ENCODE measurements around the gene SLC6A3. TPM values are rescaled to one million over a fixed set of nuclear protein-coding genes. Genes with fewer than 3 reads are reported as not detected.

SLC6A3 gene
- total RNA-seq, 5 donors from 2014 or later (not counting 1 experiment from before 2014, with no cell fraction given), result 0.22 TPM; not detected in 4

- ATAC-seq (replicated peaks in 1 of 4) (no peak), DNase-seq (no peak)
- 75% methylated on average over 21 of the region's 22 CpGs for WGBS (ENCODE audit: insufficient coverage)
- H3K36me3 ChIP-seq (ENCODE audit: control insufficient read depth in 2 of 2, extremely low read depth in 1 of 2, insufficient read depth in 1 of 2, low read length in 1 of 2), result no peaks in the 10 kb centered on the region
- no peaks in the 10 kb centered on the region for H3K36me3 Mint-ChIP-seq
- H3K27me3 ChIP-seq (replicated peaks in 1 of 2; ENCODE audit: control insufficient read depth in 2 of 2, extremely low read depth in 1 of 2, insufficient read depth in 2 of 2, low read length in 1 of 2), result peaks cover 0 to 62% of the 10 kb centered on the region in 2 experiments
- POLR2A ChIA-PET, result no interaction called here
- CTCF ChIA-PET, result no interaction called here
- no peak overlapping the region for H3K4me3 ChIP-seq (ENCODE audit: control insufficient read depth in 1 of 2, extremely low read depth in 1 of 2, low read length in 1 of 2)
- H3K27ac Mint-ChIP-seq, result no peak overlapping the region
- H3K4me3 Mint-ChIP-seq, result no peak overlapping the region
- no peak overlapping the region for H3K27ac ChIP-seq (ENCODE audit: low read length)
- no peaks in the 10 kb centered on the region for H3K9me3 Mint-ChIP-seq
- H3K4me1 Mint-ChIP-seq, result no peaks in the 10 kb centered on the region
- no peaks in the 10 kb centered on the region for H3K9me3 ChIP-seq
- H3K4me1 ChIP-seq (ENCODE audit: control insufficient read depth in 1 of 2, extremely low read depth in 1 of 2, insufficient read depth in 2 of 2, low read length in 2 of 2), result peaks cover 0 to 8% of the 10 kb centered on the region in 2 experiments
- H3K27me3 Mint-ChIP-seq, result peaks cover 16 to 32% of the 10 kb centered on the region in 2 donors
Measured at GRCh38 chr5:1411099-1411498, 34.1 kb downstream of the SLC6A3 start.

- Mint-ChIP-seq H3K4me1 (no peaks in the 10 kb centered on the region), H3K36me3 (no peaks in the 10 kb centered on the region), H3K27me3 (peaks cover 16 to 32% of the 10 kb centered on the region in 2 donors), H3K27ac (no peak overlapping the region), H3K9me3 (no peaks in the 10 kb centered on the region), H3K4me3 (no peak overlapping the region)
- Histone ChIP-seq H3K9me3 (no peaks in the 10 kb centered on the region), H3K27me3 (replicated peaks in 1 of 2; ENCODE audit: control insufficient read depth in 2 of 2, extremely low read depth in 1 of 2, insufficient read depth in 2 of 2, low read length in 1 of 2) (peaks cover 0 to 62% of the 10 kb centered on the region in 2 experiments), H3K36me3 (ENCODE audit: control insufficient read depth in 2 of 2, extremely low read depth in 1 of 2, insufficient read depth in 1 of 2, low read length in 1 of 2) (no peaks in the 10 kb centered on the region), H3K4me3 (ENCODE audit: control insufficient read depth in 1 of 2, extremely low read depth in 1 of 2, low read length in 1 of 2) (no peak overlapping the region), H3K4me1 (ENCODE audit: control insufficient read depth in 1 of 2, extremely low read depth in 1 of 2, insufficient read depth in 2 of 2, low read length in 2 of 2) (peaks cover 0 to 8% of the 10 kb centered on the region in 2 experiments), H3K27ac (ENCODE audit: low read length) (no peak overlapping the region)
- ATAC-seq (replicated peaks in 1 of 4) (no peak), DNase-seq (no peak)
- ChIA-PET CTCF (interaction anchor here in 1 of 2 donors (0.5 kb wide), 1 partner anchor 1012 kb away, joined by 3 read pairs; no protein-coding TSS in a partner anchor), POLR2A (no interaction called here)
- 89% methylated on average over 19 of the region's 21 CpGs for WGBS (ENCODE audit: insufficient coverage)
Measured at GRCh38 chr5:1410156-1411014, 34.9 kb downstream of the SLC6A3 start.

- Histone ChIP-seq H3K4me1 (ENCODE audit: control insufficient read depth in 1 of 2, extremely low read depth in 1 of 2, insufficient read depth in 2 of 2, low read length in 2 of 2) (peaks cover 0 to 8% of the 10 kb centered on the region in 2 experiments), H3K27me3 (replicated peaks in 1 of 2; ENCODE audit: control insufficient read depth in 2 of 2, extremely low read depth in 1 of 2, insufficient read depth in 2 of 2, low read length in 1 of 2) (peaks cover 0 to 66% of the 10 kb centered on the region in 2 experiments), H3K36me3 (ENCODE audit: control insufficient read depth in 2 of 2, extremely low read depth in 1 of 2, insufficient read depth in 1 of 2, low read length in 1 of 2) (no peaks in the 10 kb centered on the region), H3K9me3 (no peaks in the 10 kb centered on the region), H3K27ac (ENCODE audit: low read length) (no peak overlapping the region), H3K4me3 (ENCODE audit: control insufficient read depth in 1 of 2, extremely low read depth in 1 of 2, low read length in 1 of 2) (no peak overlapping the region)
- no peak overlapping the region for H3K4me3 Mint-ChIP-seq
- CTCF ChIA-PET, result interaction anchor here (0.5 to 1.2 kb wide), 2 partner anchors 29 to 1011 kb away, joined by 3 read pairs; no protein-coding TSS in a partner anchor
- DNase-seq, result peak in 15 of 35 experiments; percentile 12 to 44 (median 21)
- no peaks in the 10 kb centered on the region for H3K9me3 Mint-ChIP-seq
- peaks cover 16 to 32% of the 10 kb centered on the region in 2 donors for H3K27me3 Mint-ChIP-seq
- WGBS (ENCODE audit: insufficient coverage), result 79% methylated on average over 33 of the region's 33 CpGs
- POLR2A ChIA-PET, result no interaction called here
- H3K36me3 Mint-ChIP-seq, result no peaks in the 10 kb centered on the region
- ATAC-seq (replicated peaks in 1 of 4), result no peak
- H3K27ac Mint-ChIP-seq, result no peak overlapping the region
- no peaks in the 10 kb centered on the region for H3K4me1 Mint-ChIP-seq
Measured at GRCh38 chr5:1409381-1410110, 35.7 kb downstream of the SLC6A3 start.

GRCh38 chr5:1406681-1407640, 38.3 kb downstream of the SLC6A3 start:
- H3K27ac Mint-ChIP-seq, result no peak overlapping the region
- no peaks in the 10 kb centered on the region for H3K9me3 Mint-ChIP-seq
- H3K4me3 Mint-ChIP-seq, result no peak overlapping the region
- ChIA-PET POLR2A (no interaction called here), CTCF (no interaction called here)
- no peaks in the 10 kb centered on the region for H3K36me3 Mint-ChIP-seq
- H3K27me3 Mint-ChIP-seq, result peaks cover 22 to 36% of the 10 kb centered on the region in 2 donors
- no peak for ATAC-seq (replicated peaks in 1 of 4)
- DNase-seq, result no peak
- Histone ChIP-seq H3K9me3 (no peaks in the 10 kb centered on the region), H3K36me3 (ENCODE audit: control insufficient read depth in 2 of 2, extremely low read depth in 1 of 2, insufficient read depth in 1 of 2, low read length in 1 of 2) (no peaks in the 10 kb centered on the region), H3K4me1 (ENCODE audit: control insufficient read depth in 1 of 2, extremely low read depth in 1 of 2, insufficient read depth in 2 of 2, low read length in 2 of 2) (peaks cover 0 to 8% of the 10 kb centered on the region in 2 experiments), H3K4me3 (ENCODE audit: control insufficient read depth in 1 of 2, extremely low read depth in 1 of 2, low read length in 1 of 2) (no peak overlapping the region), H3K27ac (ENCODE audit: low read length) (no peak overlapping the region), H3K27me3 (replicated peaks in 1 of 2; ENCODE audit: control insufficient read depth in 2 of 2, extremely low read depth in 1 of 2, insufficient read depth in 2 of 2, low read length in 1 of 2) (peaks cover 0 to 60% of the 10 kb centered on the region in 2 experiments)
- H3K4me1 Mint-ChIP-seq, result no peaks in the 10 kb centered on the region
- WGBS (ENCODE audit: insufficient coverage), result 64% methylated on average over 15 of the region's 35 CpGs

GRCh38 chr5:1405539-1406530, 39.4 kb downstream of the SLC6A3 start:
- Histone ChIP-seq H3K9me3 (no peaks in the 10 kb centered on the region), H3K4me3 (ENCODE audit: control insufficient read depth in 1 of 2, extremely low read depth in 1 of 2, low read length in 1 of 2) (no peak overlapping the region), H3K27ac (ENCODE audit: low read length) (no peak overlapping the region), H3K27me3 (replicated peaks in 1 of 2; ENCODE audit: control insufficient read depth in 2 of 2, extremely low read depth in 1 of 2, insufficient read depth in 2 of 2, low read length in 1 of 2) (peaks cover 0 to 63% of the 10 kb centered on the region in 2 experiments), H3K36me3 (ENCODE audit: control insufficient read depth in 2 of 2, extremely low read depth in 1 of 2, insufficient read depth in 1 of 2, low read length in 1 of 2) (no peaks in the 10 kb centered on the region), H3K4me1 (ENCODE audit: control insufficient read depth in 1 of 2, extremely low read depth in 1 of 2, insufficient read depth in 2 of 2, low read length in 2 of 2) (peaks cover 0 to 4% of the 10 kb centered on the region in 2 experiments)
- no peaks in the 10 kb centered on the region for H3K9me3 Mint-ChIP-seq
- no peak overlapping the region for H3K27ac Mint-ChIP-seq
- peaks cover 19 to 35% of the 10 kb centered on the region in 2 donors for H3K27me3 Mint-ChIP-seq
- H3K36me3 Mint-ChIP-seq, result no peaks in the 10 kb centered on the region
- ChIA-PET POLR2A (no interaction called here), CTCF (no interaction called here)
- WGBS (ENCODE audit: insufficient coverage), result 83% methylated on average over 29 of the region's 40 CpGs
- no peaks in the 10 kb centered on the region for H3K4me1 Mint-ChIP-seq
- ATAC-seq (replicated peaks in 1 of 4), result no peak
- H3K4me3 Mint-ChIP-seq, result no peak overlapping the region
- no peak for DNase-seq
